VCaP (cell line): ENCODE data around the gene VWF.
A peak's percentile ranks its signal among the peaks of the same experiment; 100 is the strongest.

ENCODE experiments used
- H3K27ac ChIP-seq: fragments of 450-650 bp; 2 replicates; pipeline ENCODE4 v1.5.1; 2017
- TF ChIP-seq, protein P1 (sequence below): fragments of 450-650 bp; conservative IDR thresholded peaks from 2 replicates; pipeline ENCODE4 v1.5.1; 2017; ENCODE audit warnings: mild to moderate bottlenecking, moderate library complexity

VWF gene

DNA sequence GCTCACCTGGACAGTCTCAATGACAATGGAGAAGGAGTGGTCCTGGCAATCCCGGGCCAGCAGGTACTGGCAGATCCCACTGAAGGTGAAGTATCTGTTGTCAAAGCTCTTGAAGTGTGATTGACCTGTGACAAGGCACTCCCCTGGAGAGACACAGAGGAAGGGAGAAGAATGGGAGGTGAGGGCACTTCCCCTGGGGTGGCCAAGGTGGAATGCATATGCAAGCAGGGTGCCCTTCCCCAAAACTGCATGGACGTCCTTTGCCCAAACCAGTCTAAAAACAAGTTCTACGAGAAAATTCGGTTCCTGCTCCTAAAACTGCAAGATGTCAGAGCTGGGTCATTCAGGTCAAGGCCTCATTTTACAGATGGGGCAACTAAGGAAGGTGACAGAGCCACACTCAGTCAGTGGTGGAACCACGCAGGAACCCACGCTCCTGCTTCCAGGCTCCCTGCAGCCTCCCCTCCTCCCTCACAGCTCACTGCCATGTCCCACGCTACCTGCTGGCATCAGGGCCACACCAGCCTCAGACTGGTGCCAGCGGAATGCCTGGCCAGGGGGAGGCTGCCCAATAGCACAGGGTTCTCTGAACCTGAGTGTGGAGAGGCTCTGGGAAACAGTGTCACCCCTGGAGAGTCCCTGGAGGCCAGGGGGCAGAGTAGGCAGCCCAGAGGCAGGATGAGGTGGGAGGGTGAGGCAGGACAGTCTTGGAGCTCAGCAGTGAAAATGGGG is 59.2 kb downstream of the VWF start:
- H3K27ac ChIP-seq = no peak overlapping the region
- TF ChIP-seq, protein P1, sequence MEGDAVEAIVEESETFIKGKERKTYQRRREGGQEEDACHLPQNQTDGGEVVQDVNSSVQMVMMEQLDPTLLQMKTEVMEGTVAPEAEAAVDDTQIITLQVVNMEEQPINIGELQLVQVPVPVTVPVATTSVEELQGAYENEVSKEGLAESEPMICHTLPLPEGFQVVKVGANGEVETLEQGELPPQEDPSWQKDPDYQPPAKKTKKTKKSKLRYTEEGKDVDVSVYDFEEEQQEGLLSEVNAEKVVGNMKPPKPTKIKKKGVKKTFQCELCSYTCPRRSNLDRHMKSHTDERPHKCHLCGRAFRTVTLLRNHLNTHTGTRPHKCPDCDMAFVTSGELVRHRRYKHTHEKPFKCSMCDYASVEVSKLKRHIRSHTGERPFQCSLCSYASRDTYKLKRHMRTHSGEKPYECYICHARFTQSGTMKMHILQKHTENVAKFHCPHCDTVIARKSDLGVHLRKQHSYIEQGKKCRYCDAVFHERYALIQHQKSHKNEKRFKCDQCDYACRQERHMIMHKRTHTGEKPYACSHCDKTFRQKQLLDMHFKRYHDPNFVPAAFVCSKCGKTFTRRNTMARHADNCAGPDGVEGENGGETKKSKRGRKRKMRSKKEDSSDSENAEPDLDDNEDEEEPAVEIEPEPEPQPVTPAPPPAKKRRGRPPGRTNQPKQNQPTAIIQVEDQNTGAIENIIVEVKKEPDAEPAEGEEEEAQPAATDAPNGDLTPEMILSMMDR = no peak

DNA sequence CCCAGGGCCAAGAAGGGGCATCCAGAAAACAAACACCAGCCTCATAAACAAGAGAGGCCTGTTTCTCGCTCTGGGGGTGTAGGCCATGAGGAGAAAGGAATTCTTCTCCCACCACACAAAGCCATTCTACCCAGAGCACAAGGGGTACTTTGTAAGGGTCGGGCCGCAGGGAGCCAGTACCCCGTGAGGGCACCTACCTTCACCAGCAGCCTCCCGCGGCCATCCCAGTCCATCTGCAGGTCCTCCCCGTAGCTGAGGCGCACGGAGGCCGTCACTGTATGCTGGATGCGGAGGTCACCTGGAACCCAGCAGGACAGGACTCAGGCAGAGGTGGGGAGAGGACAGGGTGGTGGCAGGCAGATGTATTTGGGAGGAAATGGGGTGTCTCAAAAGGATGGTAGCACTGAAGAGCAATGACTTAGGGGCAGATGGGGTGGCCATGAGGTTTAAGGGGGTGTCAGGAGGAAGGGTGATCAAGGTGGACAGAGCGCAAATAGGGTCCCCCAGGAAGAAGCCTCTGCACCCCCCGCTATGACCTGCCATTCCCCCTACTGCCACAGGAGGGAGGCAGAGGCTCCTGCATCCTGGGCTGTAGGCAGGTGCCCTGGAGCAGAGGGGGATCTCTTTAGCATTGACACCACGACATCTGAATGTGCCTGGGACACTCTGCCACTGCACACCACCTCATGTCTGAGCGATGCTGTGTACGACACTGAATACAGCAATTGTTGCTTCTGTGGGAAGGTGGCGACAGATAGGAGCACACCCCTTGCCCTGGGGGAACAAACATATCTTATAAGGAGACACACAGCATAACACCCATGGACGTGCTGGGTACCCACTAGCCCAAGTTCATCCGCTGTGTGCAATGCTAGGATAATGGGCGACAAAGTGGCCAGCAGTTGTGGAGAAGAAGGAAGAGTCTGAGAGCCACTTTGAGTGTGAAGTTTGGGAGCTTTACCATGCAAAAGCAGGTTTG is 61.4 kb downstream of the VWF start:
- TF ChIP-seq, protein P1 = peak; percentile 97
- no peak overlapping the region for H3K27ac ChIP-seq

DNA sequence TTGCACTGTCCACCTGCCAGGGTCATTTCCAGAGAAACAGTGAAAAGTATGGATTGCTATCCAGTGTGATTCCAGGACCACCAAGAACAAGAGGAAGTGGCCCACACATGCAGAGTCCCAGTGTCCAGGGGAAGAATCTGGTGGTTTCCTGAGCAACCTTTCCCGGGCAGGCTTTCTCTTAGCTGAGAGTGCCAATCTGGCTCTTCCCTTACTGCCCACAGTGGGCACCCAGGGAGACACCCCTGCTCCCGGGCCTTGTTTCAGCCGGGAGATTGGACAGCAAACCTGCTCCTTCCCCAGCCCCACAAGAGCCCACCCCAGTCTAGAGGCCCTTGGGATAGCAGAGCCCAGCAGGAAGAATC is 62.1 kb downstream of the VWF start:
- TF ChIP-seq, protein P1 = no peak
- no peak overlapping the region for H3K27ac ChIP-seq

DNA sequence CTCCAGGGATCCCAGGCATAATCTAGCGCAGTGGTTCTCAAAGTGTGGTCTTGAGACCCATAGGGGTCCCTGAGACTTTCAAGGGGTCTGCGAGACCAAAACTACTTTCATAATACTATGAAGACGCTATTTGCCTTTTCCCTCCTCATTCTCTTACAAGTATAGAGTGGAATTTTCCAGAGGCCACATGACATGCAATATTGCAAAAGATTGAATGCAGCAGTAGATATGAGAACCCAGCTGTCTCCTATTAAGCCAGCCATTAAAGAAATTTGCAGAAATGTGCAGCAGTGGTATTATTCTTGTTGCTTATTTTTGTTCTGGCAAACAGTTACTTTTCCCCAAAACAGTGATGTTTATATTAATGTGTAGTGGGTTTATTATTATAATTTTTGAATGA is 62.8 kb downstream of the VWF start:
- TF ChIP-seq, protein P1 = no peak
- H3K27ac ChIP-seq = no peak overlapping the region

DNA sequence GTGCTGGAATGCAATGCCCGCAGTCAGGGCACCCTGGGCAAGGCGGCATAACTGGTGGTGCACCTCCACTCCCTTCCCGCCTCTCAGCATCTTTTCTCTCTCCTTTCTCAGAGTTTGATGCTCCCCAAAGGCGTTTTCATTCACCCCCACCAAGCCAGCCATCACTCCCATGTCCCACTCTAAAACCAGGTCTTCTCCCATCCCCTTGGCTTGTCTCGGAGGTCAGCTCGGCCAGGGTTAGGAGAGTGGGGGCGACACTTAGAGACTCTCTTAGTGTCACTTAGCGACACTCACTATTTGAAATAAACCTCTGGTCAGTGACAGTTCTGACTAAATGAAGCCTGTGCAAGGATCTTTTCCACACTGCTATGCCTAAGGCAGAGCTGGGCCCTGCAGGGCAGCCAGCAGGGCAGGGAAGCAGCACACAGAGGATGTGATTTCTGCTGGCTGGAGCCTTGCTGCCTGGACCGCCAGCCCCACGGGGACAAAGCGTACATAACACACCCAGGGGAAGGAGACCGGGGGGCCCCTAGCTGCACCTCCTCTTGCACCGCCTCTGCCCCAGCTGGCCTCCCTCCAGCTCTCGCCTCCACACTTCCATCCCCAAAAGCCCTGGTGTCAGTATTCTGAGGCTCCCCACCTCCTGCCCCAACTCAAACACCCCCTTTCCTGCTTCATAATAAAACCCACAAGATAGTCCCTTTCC is 64.5 kb downstream of the VWF start:
- TF ChIP-seq, protein P1 = no peak
- H3K27ac ChIP-seq = no peak overlapping the region

DNA sequence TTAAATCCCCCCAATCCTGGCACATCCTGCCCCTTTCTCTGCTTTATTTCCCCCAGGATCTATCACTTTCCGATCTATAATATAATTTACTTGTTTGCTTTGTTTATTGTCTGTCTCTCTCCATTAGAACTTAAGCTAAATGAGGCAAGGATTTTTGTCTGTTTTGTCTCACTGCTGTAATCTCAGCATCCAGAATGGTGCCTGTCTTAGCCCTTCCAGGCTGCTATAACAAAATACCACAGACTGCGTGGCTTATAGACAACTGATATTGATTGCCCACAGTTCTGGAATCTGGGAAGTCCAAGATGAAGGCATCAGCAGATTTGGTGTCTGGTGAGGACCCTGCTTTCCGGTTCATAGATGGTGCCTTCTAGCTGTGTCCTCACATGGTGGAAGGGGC is 65.2 kb downstream of the VWF start:
- TF ChIP-seq, protein P1 = no peak
- H3K27ac ChIP-seq = peak overlapping the region; percentile 19
